Measurements from ENCODE around the gene TTC5. TPM values are rescaled to one million over a fixed set of nuclear protein-coding genes. Genes with fewer than 3 reads are reported as not detected.

The TTC5 gene
- 21.0 and 26.3 TPM in 2 replicates for total RNA-seq (ENCODE audit: low replicate concordance)
- long read RNA-seq, full-length matches to known transcripts, result 72 of 76 reads
- long read RNA-seq, partial matches to known transcripts, result 2 of 76 reads
- long read RNA-seq, other reads (novel, unspliced or antisense), result 2 of 76 reads

GRCh38 chr14:20305265-20306078, at the start of gene TTC5:
Gene TTC5, minus strand, starts transcription at chr14:20305951. Its CDS starts 14 bp downstream, at chr14:20305937.
- Mint-ChIP-seq H3K27me3 (no peaks in the 10 kb centered on the region), H3K27ac (peak within 1 kb of the TSS; percentile 90), H3K4me1 (ENCODE audit: unreplicated experiment) (peaks cover 14% of the 10 kb centered on the region), H3K4me3 (peak within 1 kb of the TSS; percentile 96), H3K36me3 (peaks cover 9% of the 10 kb centered on the region), H3K9me3 (no peaks in the 10 kb centered on the region)
- DNase-seq (ENCODE audit: extremely low spot score, unreplicated experiment), result peak; percentile 89
- TF ChIP-seq CTCF (conservative IDR thresholded peaks at IDR 0.05), result peak; percentile 97

GRCh38 chr14:20350860-20351259, 45.1 kb upstream of the TTC5 start:
- Mint-ChIP-seq H3K4me1 (ENCODE audit: unreplicated experiment) (no peaks in the 10 kb centered on the region), H3K27me3 (no peaks in the 10 kb centered on the region), H3K27ac (no peak overlapping the region), H3K9me3 (no peaks in the 10 kb centered on the region), H3K4me3 (no peak overlapping the region), H3K36me3 (peaks cover 32% of the 10 kb centered on the region)
- DNase-seq (ENCODE audit: extremely low spot score, unreplicated experiment), result no peak
- TF ChIP-seq CTCF (conservative IDR thresholded peaks at IDR 0.05), result no peak

- H3K36me3 Mint-ChIP-seq, result peaks cover 32% of the 10 kb centered on the region
- no peak overlapping the region for H3K27ac Mint-ChIP-seq
- DNase-seq (ENCODE audit: extremely low spot score, unreplicated experiment), result no peak
These were observed 44.5 kb upstream of the TTC5 start for GRCh38 chr14:20350282-20350681.

GRCh38 chr14:20347747-20348146, 42.0 kb upstream of the TTC5 start:
- Mint-ChIP-seq H3K4me1 (ENCODE audit: unreplicated experiment) (peaks cover 5% of the 10 kb centered on the region), H3K4me3 (no peak overlapping the region), H3K36me3 (peaks cover 31% of the 10 kb centered on the region), H3K27ac (no peak overlapping the region), H3K27me3 (peaks cover 4% of the 10 kb centered on the region), H3K9me3 (no peaks in the 10 kb centered on the region)
- TF ChIP-seq CTCF (conservative IDR thresholded peaks at IDR 0.05), result no peak
- no peak for DNase-seq (ENCODE audit: extremely low spot score, unreplicated experiment)

More at GRCh38 chr14:20350282-20350681, 44.5 kb upstream of the TTC5 start:
- no peaks in the 10 kb centered on the region for H3K27me3 Mint-ChIP-seq
- H3K4me1 Mint-ChIP-seq (ENCODE audit: unreplicated experiment), result no peaks in the 10 kb centered on the region
- no peak for TF ChIP-seq CTCF (conservative IDR thresholded peaks at IDR 0.05)
- H3K9me3 Mint-ChIP-seq, result no peaks in the 10 kb centered on the region
- H3K4me3 Mint-ChIP-seq, result no peak overlapping the region

GRCh38 chr14:20346713-20347112, 41.0 kb upstream of the TTC5 start:
- Mint-ChIP-seq H3K27ac (no peak overlapping the region), H3K4me3 (no peak overlapping the region), H3K36me3 (peaks cover 28% of the 10 kb centered on the region), H3K9me3 (no peaks in the 10 kb centered on the region), H3K27me3 (peaks cover 4% of the 10 kb centered on the region), H3K4me1 (ENCODE audit: unreplicated experiment) (peaks cover 5% of the 10 kb centered on the region)
- no peak for DNase-seq (ENCODE audit: extremely low spot score, unreplicated experiment)
- no peak for TF ChIP-seq CTCF (conservative IDR thresholded peaks at IDR 0.05)
